ENCODE data around the gene ADORA1.

ADORA1 gene

GRCh38 chr1:203185585-203185984 is 58.1 kb downstream of the ADORA1 start:
- H3K9ac ChIP-seq (ENCODE audit: low read depth, low read length), result no peak overlapping the region
- H3K27ac ChIP-seq (ENCODE audit: low read depth, low read length), result no peak overlapping the region
- 0 out of 2 replicates have a peak, but pooled peaks cover 5% of the 10 kb centered on the region for H3K27me3 ChIP-seq (ENCODE audit: control insufficient read depth, insufficient read depth, low read length)
- H3K9me3 ChIP-seq (ENCODE audit: control insufficient read depth, insufficient read depth, low read length), result no peaks in the 10 kb centered on the region
- H3K4me1 ChIP-seq (ENCODE audit: control insufficient read depth, insufficient read depth, low read length), result peaks cover 23% of the 10 kb centered on the region
- no peaks in the 10 kb centered on the region for H3K36me3 ChIP-seq (ENCODE audit: control insufficient read depth, insufficient read depth, low read length)
- no peak overlapping the region for H3K4me3 ChIP-seq (ENCODE audit: low read depth, low read length)

- Histone ChIP-seq H3K4me3 (ENCODE audit: low read depth, low read length) (no peak overlapping the region), H3K9me3 (ENCODE audit: control insufficient read depth, insufficient read depth, low read length) (no peaks in the 10 kb centered on the region), H3K9ac (ENCODE audit: low read depth, low read length) (no peak overlapping the region), H3K36me3 (ENCODE audit: control insufficient read depth, insufficient read depth, low read length) (no peaks in the 10 kb centered on the region), H3K4me1 (ENCODE audit: control insufficient read depth, insufficient read depth, low read length) (peaks cover 23% of the 10 kb centered on the region), H3K27ac (ENCODE audit: low read depth, low read length) (no peak overlapping the region), H3K27me3 (ENCODE audit: control insufficient read depth, insufficient read depth, low read length) (0 out of 2 replicates have a peak, but pooled peaks cover 5% of the 10 kb centered on the region)
These were observed 58.5 kb downstream of the ADORA1 start for GRCh38 chr1:203186091-203186445.

- no peak within 1 kb of the TSS for H3K9ac ChIP-seq (ENCODE audit: low read depth, low read length)
- H3K4me3 ChIP-seq (ENCODE audit: low read depth, low read length), result no peak within 1 kb of the TSS
- H3K9me3 ChIP-seq (ENCODE audit: control insufficient read depth, insufficient read depth, low read length), result no peaks in the 10 kb centered on the region
- peaks cover 23% of the 10 kb centered on the region for H3K4me1 ChIP-seq (ENCODE audit: control insufficient read depth, insufficient read depth, low read length)
- 0 out of 2 replicates have a peak, but pooled peaks cover 5% of the 10 kb centered on the region for H3K27me3 ChIP-seq (ENCODE audit: control insufficient read depth, insufficient read depth, low read length)
- no peaks in the 10 kb centered on the region for H3K36me3 ChIP-seq (ENCODE audit: control insufficient read depth, insufficient read depth, low read length)
- H3K27ac ChIP-seq (ENCODE audit: low read depth, low read length), result peak within 1 kb of the TSS; percentile 55
These were observed 59.1 kb downstream of the ADORA1 start, which contains the start of gene CHI3L1 for GRCh38 chr1:203186446-203187303. CHI3L1 (minus strand) TSS chr1:203186704; CDS start chr1:203186623, 81 bp downstream.

- H3K4me3 ChIP-seq (ENCODE audit: low read depth, low read length), result no peak overlapping the region
- 0 out of 2 replicates have a peak, but pooled peaks cover 5% of the 10 kb centered on the region for H3K27me3 ChIP-seq (ENCODE audit: control insufficient read depth, insufficient read depth, low read length)
- H3K36me3 ChIP-seq (ENCODE audit: control insufficient read depth, insufficient read depth, low read length), result no peaks in the 10 kb centered on the region
- peaks cover 23% of the 10 kb centered on the region for H3K4me1 ChIP-seq (ENCODE audit: control insufficient read depth, insufficient read depth, low read length)
- no peak overlapping the region for H3K27ac ChIP-seq (ENCODE audit: low read depth, low read length)
- H3K9me3 ChIP-seq (ENCODE audit: control insufficient read depth, insufficient read depth, low read length), result no peaks in the 10 kb centered on the region
- H3K9ac ChIP-seq (ENCODE audit: low read depth, low read length), result no peak overlapping the region
These were observed 59.8 kb downstream of the ADORA1 start for GRCh38 chr1:203187304-203187685.

GRCh38 chr1:203187689-203188264 is 60.3 kb downstream of the ADORA1 start:
- peaks cover 23% of the 10 kb centered on the region for H3K4me1 ChIP-seq (ENCODE audit: control insufficient read depth, insufficient read depth, low read length)
- no peak overlapping the region for H3K4me3 ChIP-seq (ENCODE audit: low read depth, low read length)
- no peaks in the 10 kb centered on the region for H3K36me3 ChIP-seq (ENCODE audit: control insufficient read depth, insufficient read depth, low read length)
- 0 out of 2 replicates have a peak, but pooled peaks cover 5% of the 10 kb centered on the region for H3K27me3 ChIP-seq (ENCODE audit: control insufficient read depth, insufficient read depth, low read length)
- H3K9me3 ChIP-seq (ENCODE audit: control insufficient read depth, insufficient read depth, low read length), result no peaks in the 10 kb centered on the region
- H3K27ac ChIP-seq (ENCODE audit: low read depth, low read length), result no peak overlapping the region
- H3K9ac ChIP-seq (ENCODE audit: low read depth, low read length), result no peak overlapping the region

- H3K4me1 ChIP-seq (ENCODE audit: control insufficient read depth, insufficient read depth, low read length), result peaks cover 23% of the 10 kb centered on the region
- no peak overlapping the region for H3K27ac ChIP-seq (ENCODE audit: low read depth, low read length)
- no peaks in the 10 kb centered on the region for H3K9me3 ChIP-seq (ENCODE audit: control insufficient read depth, insufficient read depth, low read length)
- no peak overlapping the region for H3K4me3 ChIP-seq (ENCODE audit: low read depth, low read length)
- H3K36me3 ChIP-seq (ENCODE audit: control insufficient read depth, insufficient read depth, low read length), result no peaks in the 10 kb centered on the region
- H3K27me3 ChIP-seq (ENCODE audit: control insufficient read depth, insufficient read depth, low read length), result 0 out of 2 replicates have a peak, but pooled peaks cover 5% of the 10 kb centered on the region
- no peak overlapping the region for H3K9ac ChIP-seq (ENCODE audit: low read depth, low read length)
These were observed 61.2 kb downstream of the ADORA1 start for GRCh38 chr1:203188686-203189232.

GRCh38 chr1:203189951-203190352 is 62.4 kb downstream of the ADORA1 start:
- no peaks in the 10 kb centered on the region for H3K9me3 ChIP-seq (ENCODE audit: control insufficient read depth, insufficient read depth, low read length)

GRCh38 chr1:203190949-203191348 is 63.4 kb downstream of the ADORA1 start:
- H3K27ac ChIP-seq (ENCODE audit: low read depth, low read length), result no peak overlapping the region
- peaks cover 16% of the 10 kb centered on the region for H3K4me1 ChIP-seq (ENCODE audit: control insufficient read depth, insufficient read depth, low read length)
- H3K27me3 ChIP-seq (ENCODE audit: control insufficient read depth, insufficient read depth, low read length), result 0 out of 2 replicates have a peak, but pooled peaks cover 5% of the 10 kb centered on the region
- no peaks in the 10 kb centered on the region for H3K9me3 ChIP-seq (ENCODE audit: control insufficient read depth, insufficient read depth, low read length)
- H3K36me3 ChIP-seq (ENCODE audit: control insufficient read depth, insufficient read depth, low read length), result no peaks in the 10 kb centered on the region
- H3K9ac ChIP-seq (ENCODE audit: low read depth, low read length), result no peak overlapping the region
- H3K4me3 ChIP-seq (ENCODE audit: low read depth, low read length), result no peak overlapping the region

More at GRCh38 chr1:203189951-203190352, 62.4 kb downstream of the ADORA1 start:
- Histone ChIP-seq H3K36me3 (ENCODE audit: control insufficient read depth, insufficient read depth, low read length) (no peaks in the 10 kb centered on the region), H3K27me3 (ENCODE audit: control insufficient read depth, insufficient read depth, low read length) (0 out of 2 replicates have a peak, but pooled peaks cover 5% of the 10 kb centered on the region), H3K4me3 (ENCODE audit: low read depth, low read length) (no peak overlapping the region), H3K27ac (ENCODE audit: low read depth, low read length) (no peak overlapping the region), H3K9ac (ENCODE audit: low read depth, low read length) (no peak overlapping the region), H3K4me1 (ENCODE audit: control insufficient read depth, insufficient read depth, low read length) (peaks cover 23% of the 10 kb centered on the region)

GRCh38 chr1:203196371-203196770 is 68.8 kb downstream of the ADORA1 start:
- no peak overlapping the region for H3K4me3 ChIP-seq (ENCODE audit: low read depth, low read length)
- H3K27me3 ChIP-seq (ENCODE audit: control insufficient read depth, insufficient read depth, low read length), result no peaks in the 10 kb centered on the region
- no peak overlapping the region for H3K9ac ChIP-seq (ENCODE audit: low read depth, low read length)
- H3K9me3 ChIP-seq (ENCODE audit: control insufficient read depth, insufficient read depth, low read length), result no peaks in the 10 kb centered on the region
- no peaks in the 10 kb centered on the region for H3K4me1 ChIP-seq (ENCODE audit: control insufficient read depth, insufficient read depth, low read length)
- no peak overlapping the region for H3K27ac ChIP-seq (ENCODE audit: low read depth, low read length)
- no peaks in the 10 kb centered on the region for H3K36me3 ChIP-seq (ENCODE audit: control insufficient read depth, insufficient read depth, low read length)

- Histone ChIP-seq H3K27ac (ENCODE audit: low read depth, low read length) (no peak overlapping the region), H3K36me3 (ENCODE audit: control insufficient read depth, insufficient read depth, low read length) (no peaks in the 10 kb centered on the region), H3K27me3 (ENCODE audit: control insufficient read depth, insufficient read depth, low read length) (no peaks in the 10 kb centered on the region), H3K4me3 (ENCODE audit: low read depth, low read length) (no peak overlapping the region), H3K4me1 (ENCODE audit: control insufficient read depth, insufficient read depth, low read length) (no peaks in the 10 kb centered on the region), H3K9ac (ENCODE audit: low read depth, low read length) (no peak overlapping the region), H3K9me3 (ENCODE audit: control insufficient read depth, insufficient read depth, low read length) (no peaks in the 10 kb centered on the region)
These were observed 70.1 kb downstream of the ADORA1 start for GRCh38 chr1:203197625-203198024.

- Histone ChIP-seq H3K27ac (ENCODE audit: low read depth, low read length) (no peak overlapping the region), H3K9me3 (ENCODE audit: control insufficient read depth, insufficient read depth, low read length) (no peaks in the 10 kb centered on the region), H3K36me3 (ENCODE audit: control insufficient read depth, insufficient read depth, low read length) (no peaks in the 10 kb centered on the region), H3K27me3 (ENCODE audit: control insufficient read depth, insufficient read depth, low read length) (no peaks in the 10 kb centered on the region), H3K4me1 (ENCODE audit: control insufficient read depth, insufficient read depth, low read length) (no peaks in the 10 kb centered on the region), H3K4me3 (ENCODE audit: low read depth, low read length) (no peak overlapping the region), H3K9ac (ENCODE audit: low read depth, low read length) (no peak overlapping the region)
These were observed 71.5 kb downstream of the ADORA1 start for GRCh38 chr1:203199002-203199401.
